GM12878 (cell line): ENCODE data around the gene RPL35A. TPM values are rescaled to one million over a fixed set of nuclear protein-coding genes. Genes with fewer than 3 reads are reported as not detected.

ENCODE experiments used
- ATF7 ChIP-seq: fragments of 450-650 bp; IDR thresholded peaks from 2 replicates; pipeline ENCODE4 v1.6.1; 2016; ENCODE audit warnings: low read depth, mild to moderate bottlenecking
- CBX3 ChIP-seq: fragments of 200-600 bp; sonication (generic); IDR thresholded peaks from 2 replicates; pipeline ENCODE4 v1.6.1; 2016; ENCODE audit warnings: low read depth, borderline replicate concordance
- CEBPB ChIP-seq, 2 experiments: fragments of 150-350 bp in 1 of 2; IDR thresholded peaks; 2 replicates each; pipeline ENCODE4 v1.6.1; 2012 to 2014; ENCODE audit warnings: low read depth in 2 of 2, low read length in 2 of 2, borderline replicate concordance in 1 of 2, inconsistent platforms in 1 of 2
- CREM ChIP-seq: IDR thresholded peaks from 2 replicates; pipeline ENCODE4 v1.6.1; 2014; ENCODE audit warnings: antibody characterized with exemption, low read depth
- ELK1 ChIP-seq: IDR thresholded peaks from 2 replicates; pipeline ENCODE4 v1.6.1; 2012; ENCODE audit warnings: low read depth, low read length, improper control_type of control experiment
- GABPA ChIP-seq: IDR thresholded peaks from 2 replicates; pipeline ENCODE4 v1.6.1; 2014; ENCODE audit warnings: antibody characterized with exemption, low read depth, mild to moderate bottlenecking, inconsistent platforms
- GATAD2B ChIP-seq: fragments of 450-650 bp; conservative IDR thresholded peaks from 2 replicates; pipeline ENCODE4 v1.6.1; 2017; ENCODE audit warnings: low read depth, mild to moderate bottlenecking, moderate library complexity
- JUNB ChIP-seq: IDR thresholded peaks from 2 replicates; pipeline ENCODE4 v1.6.1; 2016; ENCODE audit warnings: antibody characterized with exemption, mild to moderate bottlenecking
- MYB ChIP-seq: fragments of 150-350 bp; IDR thresholded peaks from 2 replicates; pipeline ENCODE4 v1.6.1; 2014; ENCODE audit warnings: mild to moderate bottlenecking, low read depth, low read length, borderline replicate concordance
- POU2F2 ChIP-seq: IDR thresholded peaks from 3 replicates; pipeline ENCODE4 v1.6.1; 2011; ENCODE audit warnings: low read depth, mild to moderate bottlenecking, low read length, borderline replicate concordance
- SMAD1 ChIP-seq: fragments of 450-650 bp; IDR thresholded peaks from 2 replicates; pipeline ENCODE4 v1.6.1; 2018; ENCODE audit warnings: mild to moderate bottlenecking, low read depth; ENCODE audit not compliant: partially characterized antibody
- SUPT20H ChIP-seq: IDR thresholded peaks from 2 replicates; pipeline ENCODE4 v1.6.1; 2011; ENCODE audit warnings: low read depth, mild to moderate bottlenecking, low read length, moderate library complexity, borderline replicate concordance; ENCODE audit not compliant: control insufficient read depth
- YBX1 ChIP-seq: fragments of 450-650 bp; IDR thresholded peaks from 2 replicates; pipeline ENCODE4 v1.6.1; 2016; ENCODE audit warnings: antibody characterized with exemption
- ZBTB40 ChIP-seq: fragments of 450-650 bp; IDR thresholded peaks from 2 replicates; pipeline ENCODE4 v1.6.1; 2016; ENCODE audit warnings: mild to moderate bottlenecking, moderate library complexity, borderline replicate concordance
- ZNF274 ChIP-seq: IDR thresholded peaks from one replicate; pipeline ENCODE4 v1.8.0; 2011; ENCODE audit not compliant: insufficient read length, insufficient read depth
- ZNF622 ChIP-seq: fragments of 450-650 bp; IDR thresholded peaks from 2 replicates; pipeline ENCODE4 v1.6.1; 2017; ENCODE audit warnings: mild to moderate bottlenecking, inconsistent platforms
- ZNF687 ChIP-seq: fragments of 450-650 bp; IDR thresholded peaks from 2 replicates; pipeline ENCODE4 v1.6.1; 2017; ENCODE audit warnings: mild to moderate bottlenecking, moderate library complexity
- ZZZ3 ChIP-seq: IDR thresholded peaks from 2 replicates; pipeline ENCODE4 v1.6.1; 2011; ENCODE audit warnings: low read depth; ENCODE audit not compliant: control insufficient read depth, insufficient read length
- polyA plus RNA-seq, 11 experiments: library from polyadenylated mRNA; depleted of rRNA in 4 of 11; unstranded in 6 of 11; stranded (reverse) in 5 of 11; fragments of >200 nt; fragmentation: Nextera tagmentation in 4 of 11; fragmentation: Illumina TruSeq in 1 of 11; extraction: Ambion mirVana in 4 of 11; extraction: Trizol in 1 of 11; gene quantifications; 1 replicate in 1 of 11; 2 replicates in 10 of 11; pipeline versions ENCODE4 v1.2.1 to v1.2.3, GENCODE V29; 2011 to 2016; ENCODE audit warnings: inconsistent platforms in 2 of 11, missing spikeins in 2 of 11, low read depth in 1 of 11
- total RNA-seq, 4 experiments: library from RNA; depleted of rRNA in 3 of 4; stranded (reverse); fragments of >200 nt in 3 of 4; fragmentation: Illumina TruSeq in 1 of 4; extraction: Trizol in 1 of 4; gene quantifications; 2 replicates each; pipeline versions ENCODE4 v1.2.1 to v1.2.3, GENCODE V29; 2013 to 2021
- TF ChIP-seq, protein P1 (sequence below): fragments of 450-650 bp; IDR thresholded peaks from 2 replicates; pipeline ENCODE4 v1.6.1; 2017; ENCODE audit warnings: low read depth, mild to moderate bottlenecking, moderate library complexity

The RPL35A gene
- total and polyA plus RNA-seq, 10 of the 15 experiments (the other 5 are each of a cell fraction or from before 2014, with no cell fraction given): 774 to 3,144 (median 1,843) TPM

- no peak for TF ChIP-seq CEBPB (IDR thresholded peaks at IDR 0.05; ENCODE audit: borderline replicate concordance in 1 of 2, low read depth in 2 of 2, low read length in 2 of 2)
- TF ChIP-seq, protein P1, sequence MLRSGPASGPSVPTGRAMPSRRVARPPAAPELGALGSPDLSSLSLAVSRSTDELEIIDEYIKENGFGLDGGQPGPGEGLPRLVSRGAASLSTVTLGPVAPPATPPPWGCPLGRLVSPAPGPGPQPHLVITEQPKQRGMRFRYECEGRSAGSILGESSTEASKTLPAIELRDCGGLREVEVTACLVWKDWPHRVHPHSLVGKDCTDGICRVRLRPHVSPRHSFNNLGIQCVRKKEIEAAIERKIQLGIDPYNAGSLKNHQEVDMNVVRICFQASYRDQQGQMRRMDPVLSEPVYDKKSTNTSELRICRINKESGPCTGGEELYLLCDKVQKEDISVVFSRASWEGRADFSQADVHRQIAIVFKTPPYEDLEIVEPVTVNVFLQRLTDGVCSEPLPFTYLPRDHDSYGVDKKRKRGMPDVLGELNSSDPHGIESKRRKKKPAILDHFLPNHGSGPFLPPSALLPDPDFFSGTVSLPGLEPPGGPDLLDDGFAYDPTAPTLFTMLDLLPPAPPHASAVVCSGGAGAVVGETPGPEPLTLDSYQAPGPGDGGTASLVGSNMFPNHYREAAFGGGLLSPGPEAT: peak; percentile 57; the same call in 1 of the 2 replicates
- TF ChIP-seq ZNF622: no peak
- TF ChIP-seq JUNB: no peak
- TF ChIP-seq SUPT20H: no peak
- no peak for TF ChIP-seq ZNF687
- peak; percentile 34; the same call in 1 of the 2 replicates for TF ChIP-seq GATAD2B
- peak; percentile 89 for TF ChIP-seq CREM
- TF ChIP-seq GABPA: no peak
- TF ChIP-seq ELK1: no peak
- TF ChIP-seq SMAD1: no peak
- no peak for TF ChIP-seq MYB
- no peak for TF ChIP-seq ZZZ3
- no peak for TF ChIP-seq POU2F2
- no peak for TF ChIP-seq YBX1
- TF ChIP-seq ZNF274: no peak
- peak; percentile 65 for TF ChIP-seq ATF7
- no peak for TF ChIP-seq CBX3
- TF ChIP-seq ZBTB40: no peak
Measured at GRCh38 chr3:197959891-197960693, 10.1 kb downstream of the RPL35A start, which contains the start of gene LMLN (continued).
